ENCODE results near the gene TTC39B. TPM values are rescaled to one million over a fixed set of nuclear protein-coding genes. Genes with fewer than 3 reads are reported as not detected.

The TTC39B gene
- total RNA-seq, 1 experiment from 2014 or later, result 7.4 TPM

- TF ChIP-seq SIN3A (IDR thresholded peaks at IDR 0.05; ENCODE audit: low read depth) (no peak), CTCF (IDR thresholded peaks at IDR 0.05 in 2 of 3, conservative IDR thresholded peaks at IDR 0.05 in 1 of 3; ENCODE audit: borderline replicate concordance in 1 of 3, insufficient read depth in 1 of 3, low read depth in 2 of 3, low read length in 2 of 3) (no peak), MAX (IDR thresholded peaks at IDR 0.05) (no peak), RAD21 (IDR thresholded peaks at IDR 0.05; ENCODE audit: low read depth) (no peak), CBX3 (IDR thresholded peaks at IDR 0.05; ENCODE audit: low read depth) (no peak), POLR2AphosphoS5 (IDR thresholded peaks at IDR 0.05; ENCODE audit: low read depth, low read length) (no peak), JUND (IDR thresholded peaks at IDR 0.05) (no peak), POLR2A (IDR thresholded peaks at IDR 0.05; ENCODE audit: borderline replicate concordance, extremely low read depth, insufficient read depth, insufficient read length) (no peak), ELF1 (IDR thresholded peaks at IDR 0.05; ENCODE audit: borderline replicate concordance, low read depth) (no peak), SP1 (IDR thresholded peaks at IDR 0.05; ENCODE audit: low read depth) (no peak), EZH2phosphoT487 (IDR thresholded peaks at IDR 0.05; ENCODE audit: borderline replicate concordance) (no peak), CEBPB (IDR thresholded peaks at IDR 0.05; ENCODE audit: low read depth) (no peak), REST (IDR thresholded peaks at IDR 0.05; ENCODE audit: low read depth) (no peak), YY1 (IDR thresholded peaks at IDR 0.05; ENCODE audit: extremely low read depth, insufficient replicate concordance, low read depth, low read length) (no peak), EGR1 (IDR thresholded peaks at IDR 0.05; ENCODE audit: low read depth) (no peak)
- TF ChIP-seq, protein P1, sequence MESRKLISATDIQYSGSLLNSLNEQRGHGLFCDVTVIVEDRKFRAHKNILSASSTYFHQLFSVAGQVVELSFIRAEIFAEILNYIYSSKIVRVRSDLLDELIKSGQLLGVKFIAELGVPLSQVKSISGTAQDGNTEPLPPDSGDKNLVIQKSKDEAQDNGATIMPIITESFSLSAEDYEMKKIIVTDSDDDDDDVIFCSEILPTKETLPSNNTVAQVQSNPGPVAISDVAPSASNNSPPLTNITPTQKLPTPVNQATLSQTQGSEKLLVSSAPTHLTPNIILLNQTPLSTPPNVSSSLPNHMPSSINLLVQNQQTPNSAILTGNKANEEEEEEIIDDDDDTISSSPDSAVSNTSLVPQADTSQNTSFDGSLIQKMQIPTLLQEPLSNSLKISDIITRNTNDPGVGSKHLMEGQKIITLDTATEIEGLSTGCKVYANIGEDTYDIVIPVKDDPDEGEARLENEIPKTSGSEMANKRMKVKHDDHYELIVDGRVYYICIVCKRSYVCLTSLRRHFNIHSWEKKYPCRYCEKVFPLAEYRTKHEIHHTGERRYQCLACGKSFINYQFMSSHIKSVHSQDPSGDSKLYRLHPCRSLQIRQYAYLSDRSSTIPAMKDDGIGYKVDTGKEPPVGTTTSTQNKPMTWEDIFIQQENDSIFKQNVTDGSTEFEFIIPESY (IDR thresholded peaks at IDR 0.05; ENCODE audit: extremely low read depth, insufficient replicate concordance, low read length), result no peak
- TF ChIP-seq, protein P2, sequence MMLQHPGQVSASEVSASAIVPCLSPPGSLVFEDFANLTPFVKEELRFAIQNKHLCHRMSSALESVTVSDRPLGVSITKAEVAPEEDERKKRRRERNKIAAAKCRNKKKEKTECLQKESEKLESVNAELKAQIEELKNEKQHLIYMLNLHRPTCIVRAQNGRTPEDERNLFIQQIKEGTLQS (IDR thresholded peaks at IDR 0.05), result no peak
- BruUV-seq (replicated peaks), result no TSS peak
- CTCF ChIA-PET, result no interaction called here
Measured at GRCh38 chr9:15115041-15115440, 192.0 kb downstream of the TTC39B start.

More at GRCh38 chr9:15115041-15115440, 192.0 kb downstream of the TTC39B start:
- H3K79me2 ChIP-seq (ENCODE audit: insufficient read depth, low read length), result no peaks in the 10 kb centered on the region
- POLR2A ChIA-PET, result no interaction called here
- no peak overlapping the region for H2AFZ ChIP-seq (ENCODE audit: low read depth, low read length, poor library complexity, severe bottlenecking)
- no peak overlapping the region for H3K27ac ChIP-seq (ENCODE audit: low read depth, low read length)
- no peaks in the 10 kb centered on the region for H3K36me3 ChIP-seq (ENCODE audit: control insufficient read depth in 1 of 2, insufficient read depth in 2 of 2, low read length in 2 of 2)
- no peaks in the 10 kb centered on the region for H3K9me3 ChIP-seq (ENCODE audit: control insufficient read depth in 1 of 2, insufficient read depth in 1 of 2, low read depth in 1 of 2, low read length in 2 of 2)
- RAD21 ChIA-PET (ENCODE audit: low non-redundant PET in 1 of 2, low total read pairs in 2 of 2, uncharacterized antibody in 2 of 2, unreplicated experiment in 2 of 2), result no interaction called here
- ATAC-seq (no peak), DNase-seq (ENCODE audit: low read depth, low spot score) (no peak)
- H3K4me3 ChIP-seq (replicated peaks in 1 of 2; ENCODE audit: low read depth in 1 of 2, low read length in 2 of 2), result no peak overlapping the region
- H3K4me2 ChIP-seq (ENCODE audit: low read length), result no peak overlapping the region
- H4K20me1 ChIP-seq (ENCODE audit: insufficient read depth), result no peaks in the 10 kb centered on the region
- H3K9ac ChIP-seq (ENCODE audit: low read length), result no peak overlapping the region
- H3K27me3 ChIP-seq (ENCODE audit: insufficient read depth, low read length), result peaks cover 38% of the 10 kb centered on the region
- H3K4me1 ChIP-seq (ENCODE audit: control insufficient read depth in 1 of 2, insufficient read depth in 2 of 2, low read length in 2 of 2), result no peaks in the 10 kb centered on the region
- intact Hi-C loops (cut with micrococcal nuclease), result no loop called here
- no peaks in the 10 kb centered on the region for H3K9me2 ChIP-seq (ENCODE audit: insufficient read depth)
